UCSD-AML1 (cell line): ENCODE data around the gene FCAMR.
"Not testable (repeated sequence)": the region's sequence is repeated elsewhere in the genome, so short reads cannot be mapped to it uniquely, and the experiment has no call there.

ENCODE experiments used
- DNase-seq: peaks from one replicate; lab custom pipeline; 2025; ENCODE audit not compliant: unreplicated experiment; lab: John Stamatoyannopoulos, UW

Gene FCAMR

DNA sequence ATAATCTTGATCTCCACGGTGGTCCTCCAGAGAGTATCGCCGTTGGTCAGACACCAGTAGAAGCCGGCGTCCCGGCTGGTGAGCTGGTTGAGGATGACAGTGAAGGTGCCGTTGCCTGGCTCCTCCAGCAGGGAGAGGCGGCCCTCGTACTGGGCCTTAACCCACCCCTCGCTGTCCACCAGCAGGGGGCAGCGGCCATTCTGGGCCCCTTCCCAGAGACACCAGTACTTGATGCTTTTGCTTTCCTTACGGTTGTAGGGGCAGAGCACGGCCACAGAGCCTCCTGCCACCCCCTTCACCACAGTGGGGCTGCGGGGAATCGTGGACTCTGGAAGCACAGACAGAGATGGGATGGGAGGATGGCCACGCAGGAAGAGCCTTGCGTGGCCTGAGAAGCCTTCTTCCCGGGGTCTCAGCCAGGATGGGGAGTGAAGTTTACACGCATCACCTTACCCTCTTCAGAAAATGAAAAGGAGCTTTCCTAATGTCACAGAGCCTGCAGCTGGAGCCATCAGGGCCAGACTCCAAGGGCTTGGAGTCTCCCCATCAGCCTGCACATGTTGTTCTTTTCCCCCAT, 34.7 kb downstream of the FCAMR start:
- DNase-seq, result peak; percentile 80

DNA sequence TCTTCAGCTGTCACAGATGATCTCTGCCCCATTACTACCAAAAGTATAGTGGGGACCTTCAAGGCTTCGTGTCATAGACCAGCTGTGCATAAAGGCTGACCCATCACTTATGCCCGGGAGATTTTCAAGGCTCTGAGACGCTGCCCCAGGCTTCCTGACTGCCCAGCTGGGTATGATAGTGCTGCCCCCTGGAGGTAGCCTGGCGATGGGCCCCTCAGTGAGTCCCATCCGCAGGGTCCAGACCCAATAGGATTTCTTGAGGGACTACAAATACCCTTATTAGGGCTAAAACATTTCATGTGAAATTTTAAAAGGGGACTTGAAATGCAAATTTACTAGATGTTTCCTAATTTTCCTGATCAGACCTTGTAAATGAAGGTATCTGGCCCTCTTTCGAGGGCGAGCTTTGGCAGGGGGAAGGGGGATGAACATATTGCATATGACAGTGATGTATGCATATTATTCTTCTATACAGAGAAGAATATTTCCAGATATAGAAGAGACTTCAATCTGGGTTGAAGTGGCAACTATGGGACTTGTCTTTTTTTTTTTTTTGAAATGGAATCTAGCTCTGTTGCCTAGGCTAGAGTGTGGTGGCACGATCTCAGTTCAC, 36.8 kb downstream of the FCAMR start:
- DNase-seq, result peak; percentile 62

DNA sequence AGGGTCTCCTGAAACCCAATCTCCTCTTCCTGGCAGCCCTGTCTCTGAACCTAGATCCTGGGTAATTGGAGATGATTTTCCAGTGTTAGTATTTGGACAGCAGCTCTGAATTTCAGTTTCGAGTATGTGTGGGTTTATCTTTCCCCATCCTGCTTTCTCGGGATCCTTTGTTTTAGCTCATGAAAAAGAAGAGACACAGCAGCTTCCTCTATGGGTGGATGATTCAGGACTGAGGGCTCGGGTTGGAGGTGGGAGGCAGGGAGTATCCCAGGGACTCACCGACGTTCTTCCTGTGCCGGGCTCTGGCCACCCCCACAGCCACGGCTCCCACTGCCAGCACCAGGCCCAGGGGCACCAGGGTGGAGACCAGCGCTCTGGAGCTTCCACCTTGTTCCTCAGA, 38.1 kb downstream of the FCAMR start:
- no peak for DNase-seq

DNA sequence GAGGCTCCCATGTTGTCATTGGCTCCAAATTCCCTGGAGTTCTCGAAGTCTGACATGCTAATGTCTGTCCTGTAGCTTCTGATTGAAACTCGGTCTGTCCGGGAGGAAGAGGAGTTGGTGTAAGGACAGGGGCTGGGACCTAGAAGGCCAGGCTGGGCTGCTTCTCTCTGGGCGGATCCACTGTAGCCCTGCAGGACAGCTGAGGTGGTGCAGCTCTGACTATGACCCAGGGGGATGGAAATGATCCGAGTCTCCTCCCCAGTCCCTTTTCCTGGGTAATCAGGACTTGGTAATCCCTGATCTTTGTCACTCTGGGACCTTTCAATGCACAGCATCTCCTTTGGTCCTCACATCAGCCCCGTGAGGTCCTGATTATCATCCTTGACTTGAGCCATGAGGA, 38.6 kb downstream of the FCAMR start:
- DNase-seq, result no peak

DNA sequence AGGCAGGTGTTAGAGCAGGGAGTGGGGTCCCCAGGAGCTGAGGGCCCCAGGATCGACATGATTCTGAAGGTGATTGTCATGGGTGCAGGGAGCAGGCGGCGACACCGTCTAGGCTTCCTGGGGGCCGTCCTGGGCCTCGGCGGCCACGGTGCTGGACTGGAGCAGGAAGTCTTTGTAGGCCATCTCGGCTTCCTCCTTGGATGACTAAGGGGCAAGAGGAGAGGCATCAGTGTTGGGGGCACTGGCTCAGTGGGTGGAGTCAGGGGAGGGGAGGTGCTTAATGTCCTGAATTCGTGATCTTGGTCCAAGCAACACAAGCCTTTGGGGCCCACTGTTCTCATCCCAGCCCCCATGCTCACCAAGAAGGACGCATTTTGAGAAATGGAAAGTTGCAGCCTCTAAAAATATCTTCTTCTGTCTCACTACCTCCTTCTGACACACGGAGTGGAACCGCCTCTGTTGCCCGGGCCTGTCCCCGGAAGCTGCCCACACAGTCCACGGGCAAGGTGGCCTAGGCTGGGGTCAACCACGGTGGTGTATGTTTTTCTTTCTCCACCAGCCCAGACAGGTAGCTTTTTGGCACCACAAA, 40.0 kb downstream of the FCAMR start:
- peak; percentile 44 for DNase-seq

DNA sequence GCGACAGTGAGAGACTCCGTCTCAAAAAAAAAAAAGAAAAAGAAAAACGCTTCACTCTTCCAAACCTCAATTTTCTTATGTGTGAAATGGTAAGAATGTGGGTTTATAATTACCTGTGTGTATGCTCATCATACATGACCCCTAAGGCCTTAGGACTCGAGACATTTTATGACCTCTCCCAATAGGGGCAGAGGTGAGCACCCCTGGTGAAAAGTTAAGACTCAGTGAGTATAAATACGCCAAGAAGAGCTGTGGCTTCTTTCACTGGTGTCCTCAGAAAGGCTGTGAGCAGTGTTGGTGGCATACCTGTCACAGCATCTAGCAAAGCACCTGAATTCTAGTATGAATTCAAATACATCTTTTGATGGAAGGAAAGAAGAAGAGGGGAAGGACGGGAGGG, 40.7 kb downstream of the FCAMR start:
- no peak for DNase-seq

DNA sequence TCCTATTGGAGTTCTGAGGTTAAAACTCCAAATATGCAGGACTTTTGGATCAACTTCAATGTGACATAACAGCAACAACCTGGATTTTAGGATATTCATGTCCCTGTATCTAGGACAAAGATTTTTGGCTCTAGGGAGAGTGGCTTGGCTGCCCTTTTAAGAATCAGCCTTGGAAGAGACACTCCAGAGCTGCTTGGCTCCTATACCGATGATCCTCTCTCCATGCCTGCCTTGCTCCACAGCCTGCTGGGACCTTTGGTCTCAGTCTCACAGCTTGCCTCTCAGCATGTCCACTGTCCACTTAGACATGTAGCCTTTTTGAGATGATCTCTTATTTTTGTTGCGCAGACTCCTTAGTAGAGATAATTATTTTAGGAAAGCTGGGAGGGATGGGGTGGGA, 44.0 kb downstream of the FCAMR start:
- no peak for DNase-seq

DNA sequence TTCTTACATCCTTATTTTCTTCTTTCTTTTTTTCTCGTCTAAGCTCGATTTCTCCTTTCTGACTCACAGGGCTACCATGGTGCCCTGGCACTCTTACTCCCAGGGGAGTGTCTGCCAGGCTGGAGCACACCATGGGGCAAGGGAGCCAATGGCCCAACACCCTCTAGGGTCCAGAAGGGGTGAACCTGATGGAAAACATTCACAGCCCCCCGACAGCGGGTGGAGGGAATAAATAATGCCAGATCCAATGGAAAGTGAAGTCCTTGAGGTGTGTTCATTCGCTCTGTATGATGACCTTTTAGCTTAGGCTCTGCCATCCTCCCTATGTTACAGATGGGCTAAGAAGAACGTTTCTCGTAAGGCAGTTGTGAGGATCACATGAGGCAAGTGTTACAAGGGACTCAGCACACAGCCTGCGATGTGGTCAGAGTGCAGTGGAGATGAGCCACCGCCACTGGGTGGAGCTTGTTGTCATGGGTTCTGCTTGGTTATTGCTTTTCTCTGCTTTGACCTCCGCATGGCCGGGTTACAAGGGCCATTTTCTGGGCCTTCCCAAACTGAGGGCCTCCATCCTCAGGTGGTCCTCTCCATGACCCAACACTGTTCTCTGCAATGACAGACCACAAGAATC, 45.0 kb downstream of the FCAMR start:
- DNase-seq, result peak; percentile 38

DNA sequence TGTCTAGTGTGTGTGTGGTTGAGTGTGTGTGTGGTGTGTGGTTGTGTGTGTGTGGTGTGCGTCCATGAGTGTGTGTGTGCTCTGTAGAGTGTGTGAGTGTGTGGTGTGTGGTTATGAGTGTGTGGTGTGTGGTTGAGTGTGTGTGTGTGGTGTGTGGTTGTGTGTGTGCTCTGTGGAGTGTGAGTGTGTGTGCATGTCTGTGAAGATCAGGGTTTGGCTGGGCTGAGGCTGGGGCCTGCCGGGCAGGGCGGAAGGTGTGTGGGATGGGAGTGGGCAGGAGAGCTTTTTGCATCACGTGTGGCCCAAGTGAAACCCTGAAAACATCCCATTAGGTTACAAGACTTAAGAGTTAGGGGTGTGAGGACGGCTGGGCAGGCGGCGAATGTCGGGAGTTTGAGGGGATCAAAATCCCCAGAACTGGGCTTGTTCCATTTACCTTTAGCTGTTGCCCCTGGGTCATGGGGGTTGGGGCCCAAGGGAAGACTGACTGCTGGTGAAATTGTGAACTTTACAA, 45.6 kb downstream of the FCAMR start:
- no peak for DNase-seq

DNA sequence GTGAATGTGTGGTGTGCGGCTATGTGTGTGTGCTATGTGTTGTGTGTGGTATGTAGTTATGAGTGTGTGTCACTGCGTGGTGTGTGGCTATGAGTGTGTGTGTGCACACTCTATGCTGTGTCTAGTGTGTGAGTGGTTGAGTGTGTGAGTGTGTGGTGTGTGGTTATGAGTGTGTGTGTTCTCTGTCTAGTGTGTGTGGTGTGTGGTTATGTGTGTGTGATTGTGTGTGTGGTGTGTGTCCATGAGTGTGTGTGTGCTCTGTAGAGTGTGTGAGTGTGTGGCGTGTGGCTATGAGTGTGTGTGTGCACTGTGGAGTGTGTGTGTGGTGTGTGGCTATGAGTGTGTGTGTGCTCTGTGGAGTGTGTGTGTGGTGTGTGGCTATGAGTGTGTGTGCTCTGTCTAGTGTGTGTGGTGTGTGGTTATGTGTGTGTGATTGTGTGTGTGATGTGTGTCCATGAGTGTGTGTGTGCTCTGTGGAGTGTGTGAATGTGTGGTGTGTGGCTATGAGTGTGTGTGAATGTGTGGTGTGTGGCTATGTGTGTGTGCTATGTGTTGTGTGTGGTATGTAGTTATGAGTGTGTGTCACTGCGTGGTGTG, 46.2 kb downstream of the FCAMR start:
- not testable (repeated sequence) for DNase-seq

DNA sequence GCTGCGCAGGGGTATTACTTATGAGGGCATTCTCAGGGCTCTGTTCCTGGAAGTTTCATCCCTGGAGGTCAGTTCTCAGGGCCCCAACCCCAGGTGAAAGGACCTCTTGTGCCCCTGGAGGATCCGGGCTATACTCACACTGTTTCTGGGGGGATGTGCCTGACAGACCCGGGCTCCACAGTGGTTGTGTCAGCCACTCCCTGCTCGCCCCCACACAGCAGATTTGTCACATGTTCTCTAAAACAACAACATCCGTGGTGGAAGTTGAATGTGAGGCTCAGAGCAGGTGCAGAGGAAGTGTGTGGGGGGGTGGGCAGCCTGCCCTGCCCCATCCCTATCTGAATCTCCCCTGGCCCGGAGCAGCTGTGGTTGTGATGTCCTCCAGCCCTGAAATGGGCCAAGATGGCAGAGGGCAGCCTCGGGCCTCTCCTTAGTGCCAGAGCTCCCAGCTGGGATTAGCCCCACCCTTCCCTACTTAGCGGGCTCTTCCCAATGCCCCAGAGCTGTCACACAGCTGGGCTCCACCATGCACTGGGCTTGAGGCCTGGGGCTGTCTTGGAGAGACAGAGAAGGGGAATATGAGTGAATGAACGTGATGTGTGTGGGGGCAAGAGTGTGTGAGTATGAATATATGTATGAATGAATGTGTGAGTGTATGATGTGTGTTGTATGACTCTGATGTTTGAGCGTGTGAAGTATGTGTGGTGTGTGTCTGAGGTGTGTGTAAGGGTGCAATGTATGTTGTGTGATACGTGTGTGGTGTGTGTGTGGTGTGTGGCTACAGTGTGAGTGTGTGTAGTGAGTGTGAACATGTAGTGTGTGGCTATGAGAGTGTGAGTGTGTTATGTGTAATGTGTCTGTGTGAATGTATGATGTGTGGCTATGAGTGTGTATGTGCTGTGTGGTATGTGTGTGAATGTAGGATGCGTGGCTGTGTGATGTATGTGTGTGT, 47.0 kb downstream of the FCAMR start:
- peak; percentile 67 for DNase-seq

DNA sequence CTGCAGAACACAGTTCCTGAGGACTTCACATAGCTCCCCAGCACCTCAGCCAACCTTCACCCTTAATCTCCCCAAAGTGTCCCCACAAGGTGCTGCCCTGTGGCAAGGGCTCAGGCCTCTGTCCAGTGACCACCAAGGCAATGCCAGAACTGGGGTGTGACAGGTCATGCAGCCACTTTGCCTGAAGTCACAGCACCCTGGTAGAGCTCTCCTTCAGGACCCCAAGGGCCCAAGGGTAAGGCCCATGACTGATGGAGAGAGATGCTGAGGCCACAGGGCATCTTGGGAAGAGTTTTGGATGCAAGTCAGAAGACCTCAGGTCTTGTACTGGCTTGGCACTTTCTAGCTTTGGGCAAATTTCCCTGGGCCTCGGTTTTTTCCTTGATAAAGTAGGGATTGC, 47.7 kb downstream of the FCAMR start:
- DNase-seq, result no peak

DNA sequence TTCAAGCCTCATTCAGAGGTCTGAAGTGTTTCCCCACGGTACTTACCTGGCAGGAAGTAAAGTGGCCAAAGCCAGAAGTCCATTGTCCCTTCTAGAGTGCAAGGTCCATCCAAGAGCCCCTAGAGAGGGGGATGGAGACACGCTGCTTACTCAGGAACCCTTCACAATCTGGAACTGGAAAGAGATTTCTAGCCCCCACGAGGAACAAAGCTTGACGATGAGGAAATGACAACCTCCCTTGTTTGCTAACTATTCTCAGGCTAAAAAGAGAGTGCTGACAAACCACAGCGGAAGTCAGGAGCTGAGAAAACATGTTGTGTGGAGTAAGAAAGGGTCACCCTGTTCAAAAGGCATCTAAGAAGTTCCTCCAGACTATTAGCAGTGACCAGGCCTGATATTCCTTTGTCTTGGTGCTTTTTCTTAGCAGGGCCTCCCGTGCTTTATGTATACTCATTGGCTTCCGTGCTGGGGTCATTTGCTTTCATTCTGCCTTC, 48.4 kb downstream of the FCAMR start, which contains the start of gene FCMR:
FCMR (minus strand) TSS at position 170 of the 494 bp plus-strand sequence; CDS start at position 83, 87 bp downstream.
- peak; percentile 42 for DNase-seq

DNA sequence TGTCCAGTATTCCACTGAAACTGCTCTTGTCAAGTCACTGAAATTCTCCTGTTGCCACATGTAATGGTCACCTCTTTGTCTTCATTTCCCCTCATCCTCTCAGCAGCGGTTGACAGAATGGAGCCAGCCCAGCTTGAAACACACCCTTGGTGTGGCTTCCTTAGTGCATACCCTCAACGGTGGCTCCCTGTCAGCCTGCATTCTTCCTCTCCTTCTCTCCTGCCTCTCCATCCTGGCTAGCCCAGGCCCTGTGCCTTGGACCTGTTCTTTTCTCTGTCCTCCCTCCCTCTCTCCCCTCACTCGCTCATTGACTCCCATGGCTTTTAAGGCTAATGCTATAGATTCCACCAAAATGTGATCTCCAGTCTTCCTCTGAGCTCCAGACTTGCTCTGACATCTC, 52.2 kb downstream of the FCAMR start:
- DNase-seq, result no peak

DNA sequence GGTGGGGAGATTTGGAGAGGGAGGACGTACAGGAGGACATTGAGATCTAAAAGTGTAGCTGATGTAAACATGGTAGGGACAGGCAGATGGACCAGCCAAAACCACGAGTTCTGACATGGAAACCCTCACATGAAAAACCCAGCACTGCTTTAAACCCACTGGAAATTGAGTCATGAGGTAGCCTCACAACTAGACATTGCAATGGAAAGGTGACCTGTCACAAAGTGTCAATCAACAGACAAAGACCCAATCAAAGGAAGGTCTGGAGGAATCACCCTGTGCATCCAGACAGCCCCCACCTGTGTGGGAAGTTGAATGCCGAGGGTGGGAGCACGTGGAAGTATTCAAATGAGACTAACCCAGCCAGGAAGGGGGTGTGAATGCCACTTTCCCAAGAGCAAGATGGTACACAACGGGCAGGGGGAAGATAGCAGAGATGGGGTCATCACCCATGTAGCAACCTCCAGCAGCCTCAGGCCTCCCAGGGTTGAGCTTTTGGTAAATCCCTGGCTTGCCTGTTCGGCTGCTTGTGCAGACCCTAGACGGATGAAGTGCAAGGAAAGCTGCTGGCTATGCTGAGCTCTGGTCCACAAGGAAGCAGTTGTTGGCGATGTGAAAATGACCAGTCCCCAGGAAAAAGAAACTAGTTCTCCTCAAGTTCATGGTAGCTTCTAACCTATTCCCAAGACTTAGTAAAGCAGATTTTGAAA, 54.1 kb downstream of the FCAMR start:
- DNase-seq, result no peak

DNA sequence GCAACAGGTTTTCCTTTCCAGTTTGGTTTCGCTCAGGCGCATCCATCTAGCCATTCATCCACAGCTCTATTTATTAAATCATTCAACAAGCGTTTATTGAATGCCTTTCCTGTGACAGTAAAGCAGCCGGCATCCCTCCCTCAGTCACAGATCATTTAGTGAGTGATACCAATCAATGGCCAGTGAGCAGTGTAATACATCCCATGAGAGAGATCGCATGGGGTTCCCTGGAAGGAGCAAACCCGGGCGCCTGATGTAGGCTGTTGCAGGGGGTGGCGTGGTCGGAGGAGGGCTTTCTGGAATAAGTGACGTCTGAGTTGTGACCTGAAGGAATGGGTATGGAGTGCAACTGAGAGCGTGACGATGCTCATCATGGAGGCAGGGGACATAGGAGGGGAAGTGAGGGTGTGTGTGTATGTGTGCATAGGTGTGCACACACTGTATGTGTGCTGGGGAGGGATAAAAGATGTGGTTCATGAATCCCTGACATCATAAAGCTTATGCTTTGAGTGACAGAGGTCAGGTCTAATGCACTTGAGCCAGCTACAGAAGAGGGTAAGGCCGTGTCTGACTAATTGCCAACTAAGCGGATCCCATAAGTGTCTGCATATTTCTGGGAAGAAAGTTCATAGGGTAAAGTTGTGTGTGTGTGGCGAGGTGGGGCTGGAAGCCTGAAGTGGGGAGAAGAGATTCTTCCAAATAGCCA, 55.1 kb downstream of the FCAMR start:
- no peak for DNase-seq

DNA sequence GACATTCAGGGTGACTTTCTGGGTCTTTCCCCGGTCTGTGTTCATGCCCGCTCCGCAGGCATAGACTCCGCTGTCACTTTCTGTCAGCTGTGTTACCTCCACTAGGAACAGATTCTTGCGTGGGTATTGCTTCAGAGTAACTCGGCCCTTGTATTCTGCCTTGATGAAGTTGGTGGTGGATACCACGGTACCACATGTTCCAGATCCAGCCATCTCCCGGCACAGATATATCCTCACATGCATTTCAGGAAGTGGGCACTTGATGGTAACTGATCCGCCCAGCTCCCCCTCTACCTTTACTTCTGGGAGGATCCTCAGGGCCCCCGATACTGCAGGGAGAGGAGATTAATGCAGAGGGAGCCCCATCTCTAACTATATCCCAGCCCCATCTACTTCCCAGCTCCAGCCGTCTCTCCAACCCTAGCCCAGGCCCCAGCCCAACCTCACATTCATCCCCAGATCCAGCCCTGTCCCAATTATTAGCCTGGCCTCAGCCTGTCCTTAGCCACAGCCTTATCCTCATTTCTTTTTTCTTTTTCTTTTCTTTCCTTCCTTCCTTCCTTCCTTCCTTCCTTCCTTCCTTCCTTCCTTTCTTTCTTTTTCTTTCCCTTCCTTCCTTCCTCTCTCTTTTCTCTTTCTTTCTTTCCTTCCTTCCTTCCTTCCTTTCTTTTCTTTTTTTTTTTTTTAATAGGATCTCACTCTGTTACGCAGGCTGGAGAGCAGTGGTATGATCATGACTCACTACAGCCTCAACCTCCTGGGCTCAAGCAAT, 56.3 kb downstream of the FCAMR start:
- no peak for DNase-seq

DNA sequence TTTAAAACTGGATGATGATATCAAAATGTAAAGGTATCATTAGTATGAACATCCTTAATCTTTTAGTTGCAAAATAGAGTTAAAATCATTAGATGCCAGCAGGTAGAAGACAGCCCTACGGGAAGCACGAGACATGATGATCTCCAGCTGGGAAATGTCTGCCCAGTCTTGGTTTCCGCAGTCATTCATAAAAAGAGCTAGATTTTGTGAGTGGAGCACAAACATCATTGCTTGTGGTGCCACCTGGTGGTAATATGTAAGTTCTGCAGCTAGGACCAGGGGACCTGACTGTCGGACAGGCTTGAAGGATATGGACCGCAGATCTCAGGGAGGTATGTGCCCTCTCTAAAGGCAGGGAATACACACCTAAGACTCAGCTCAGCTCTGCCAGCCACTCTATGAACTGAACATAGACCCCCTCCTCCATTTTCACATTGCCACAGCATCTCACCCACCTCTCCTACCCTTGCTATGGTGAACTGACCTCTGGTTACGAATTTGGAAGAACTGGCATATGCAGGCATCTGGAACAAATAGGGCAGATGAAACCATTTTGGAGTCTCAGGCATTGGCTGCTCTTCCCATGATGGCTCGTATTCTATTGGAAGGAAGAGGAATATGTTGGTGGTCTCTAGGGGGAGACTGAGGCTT, 57.7 kb downstream of the FCAMR start:
- peak; percentile 54 for DNase-seq
